ENCODE data around the gene RHOV. TPM values are rescaled to one million over a fixed set of nuclear protein-coding genes. Genes with fewer than 3 reads are reported as not detected.

RHOV gene
- total RNA-seq (2014; rRNA removed; shearing (Covaris generic); ENCODE audit: low replicate concordance) = 0.23 and 0.51 TPM in 2 replicates

GRCh38 chr15:40873694-40874561 lies at the start of gene RHOV:
Gene RHOV (minus strand): TSS chr15:40874234. CDS start chr15:40874139, 95 bp downstream.
- DNase-seq (ENCODE audit: low read depth) = peak; percentile 63
- in situ Hi-C loops (cut with HindIII; ENCODE audit: low pct_unique_long_range_greater_than_20kb, low sequenced_read_pairs) = no loop called here

- in situ Hi-C loops (cut with HindIII; ENCODE audit: low pct_unique_long_range_greater_than_20kb, low sequenced_read_pairs) = no loop called here
- DNase-seq (ENCODE audit: low read depth) = no peak
These were observed 49.5 kb upstream of the RHOV start for GRCh38 chr15:40923551-40923950.

GRCh38 chr15:40922608-40923005 lies 48.6 kb upstream of the RHOV start:
- DNase-seq (ENCODE audit: low read depth) = no peak
- in situ Hi-C loops (cut with HindIII; ENCODE audit: low pct_unique_long_range_greater_than_20kb, low sequenced_read_pairs) = no loop called here

GRCh38 chr15:40921949-40922607 lies 48.0 kb upstream of the RHOV start:
- DNase-seq (ENCODE audit: low read depth) = no peak
- in situ Hi-C loops (cut with HindIII; ENCODE audit: low pct_unique_long_range_greater_than_20kb, low sequenced_read_pairs) = no loop called here

GRCh38 chr15:40918799-40919392 lies 44.9 kb upstream of the RHOV start:
- in situ Hi-C loops (cut with HindIII; ENCODE audit: low pct_unique_long_range_greater_than_20kb, low sequenced_read_pairs) = no loop called here
- no peak for DNase-seq (ENCODE audit: low read depth)

GRCh38 chr15:40918146-40918798 lies 44.2 kb upstream of the RHOV start:
- in situ Hi-C loops (cut with HindIII; ENCODE audit: low pct_unique_long_range_greater_than_20kb, low sequenced_read_pairs) = no loop called here
- DNase-seq (ENCODE audit: low read depth) = no peak

GRCh38 chr15:40917585-40917984 lies 43.6 kb upstream of the RHOV start:
- in situ Hi-C loops (cut with HindIII; ENCODE audit: low pct_unique_long_range_greater_than_20kb, low sequenced_read_pairs) = no loop called here
- no peak for DNase-seq (ENCODE audit: low read depth)

GRCh38 chr15:40915679-40916078 lies 41.6 kb upstream of the RHOV start:
- in situ Hi-C loops (cut with HindIII; ENCODE audit: low pct_unique_long_range_greater_than_20kb, low sequenced_read_pairs) = no loop called here
- no peak for DNase-seq (ENCODE audit: low read depth)

GRCh38 chr15:40915116-40915661 lies 41.2 kb upstream of the RHOV start:
- in situ Hi-C loops (cut with HindIII; ENCODE audit: low pct_unique_long_range_greater_than_20kb, low sequenced_read_pairs) = no loop called here
- DNase-seq (ENCODE audit: low read depth) = no peak

GRCh38 chr15:40914486-40914885 lies 40.5 kb upstream of the RHOV start:
- in situ Hi-C loops (cut with HindIII; ENCODE audit: low pct_unique_long_range_greater_than_20kb, low sequenced_read_pairs) = no loop called here
- DNase-seq (ENCODE audit: low read depth) = no peak

- DNase-seq (ENCODE audit: low read depth) = no peak
- in situ Hi-C loops (cut with HindIII; ENCODE audit: low pct_unique_long_range_greater_than_20kb, low sequenced_read_pairs) = no loop called here
These were observed 40.0 kb upstream of the RHOV start for GRCh38 chr15:40914013-40914412.

- DNase-seq (ENCODE audit: low read depth) = no peak
- in situ Hi-C loops (cut with HindIII; ENCODE audit: low pct_unique_long_range_greater_than_20kb, low sequenced_read_pairs) = no loop called here
These were observed 38.4 kb upstream of the RHOV start for GRCh38 chr15:40912478-40912877.

GRCh38 chr15:40911693-40912092 lies 37.7 kb upstream of the RHOV start:
- no peak for DNase-seq (ENCODE audit: low read depth)
- in situ Hi-C loops (cut with HindIII; ENCODE audit: low pct_unique_long_range_greater_than_20kb, low sequenced_read_pairs) = no loop called here

- in situ Hi-C loops (cut with HindIII; ENCODE audit: low pct_unique_long_range_greater_than_20kb, low sequenced_read_pairs) = no loop called here
- DNase-seq (ENCODE audit: low read depth) = no peak
These were observed 37.1 kb upstream of the RHOV start for GRCh38 chr15:40911141-40911540.

GRCh38 chr15:40909662-40910630 lies 35.9 kb upstream of the RHOV start:
- DNase-seq (ENCODE audit: low read depth) = no peak
- in situ Hi-C loops (cut with HindIII; ENCODE audit: low pct_unique_long_range_greater_than_20kb, low sequenced_read_pairs) = no loop called here

- no peak for DNase-seq (ENCODE audit: low read depth)
- in situ Hi-C loops (cut with HindIII; ENCODE audit: low pct_unique_long_range_greater_than_20kb, low sequenced_read_pairs) = no loop called here
These were observed 34.1 kb upstream of the RHOV start for GRCh38 chr15:40908095-40908494.

- in situ Hi-C loops (cut with HindIII; ENCODE audit: low pct_unique_long_range_greater_than_20kb, low sequenced_read_pairs) = no loop called here
- DNase-seq (ENCODE audit: low read depth) = no peak
These were observed 33.2 kb upstream of the RHOV start for GRCh38 chr15:40906991-40907802.
